NCI-H748 (cell line): Measurements from ENCODE around the gene PCNX1.
"Not testable (repeated sequence)": the region's sequence is repeated elsewhere in the genome, so short reads cannot be mapped to it uniquely, and the experiment has no call there.

ENCODE experiments used
- DNase-seq: peaks from one replicate; lab custom pipeline; 2025; ENCODE audit not compliant: unreplicated experiment; lab: John Stamatoyannopoulos, UW

Gene PCNX1

DNA sequence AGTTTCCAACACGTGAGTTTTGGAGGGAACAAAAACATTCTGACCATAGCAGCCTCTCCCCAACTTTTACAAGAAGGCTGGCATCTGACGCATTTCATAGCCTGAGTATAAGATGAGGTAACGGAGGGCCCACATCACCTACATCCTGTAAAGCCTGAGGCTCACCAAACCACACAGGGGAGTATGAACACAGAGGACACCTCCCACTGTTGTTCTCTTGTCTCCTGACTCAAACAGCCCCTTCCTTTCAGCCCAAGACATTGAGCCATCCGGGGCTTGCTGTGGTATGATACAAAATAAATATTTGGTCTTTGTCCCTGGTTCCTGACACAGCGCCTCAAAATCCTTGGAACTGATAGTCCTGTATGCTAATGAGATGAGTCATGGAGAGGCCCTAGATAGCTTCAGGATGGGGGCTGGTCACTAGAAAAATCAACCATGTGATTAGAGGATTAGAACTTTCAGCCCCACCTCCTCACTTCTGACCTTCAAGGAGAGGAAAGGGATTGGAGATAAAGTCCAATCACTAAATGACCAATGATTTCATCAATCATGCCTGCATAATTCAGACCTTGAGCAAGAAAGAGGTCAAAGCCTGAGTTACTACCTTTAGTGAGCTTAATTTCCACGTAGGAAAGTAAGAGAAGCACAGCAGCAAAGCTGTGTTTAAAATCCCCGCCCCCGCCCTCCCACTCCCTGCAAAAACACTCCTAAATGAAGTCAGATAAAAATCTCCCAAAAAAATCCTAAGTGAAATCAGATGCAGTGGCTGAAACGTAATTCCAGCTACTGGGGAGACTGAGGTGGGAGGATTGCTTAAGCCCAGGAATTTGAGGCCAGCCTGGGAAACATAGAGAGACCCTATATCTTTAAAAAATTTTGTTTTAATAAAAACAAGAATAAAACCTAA lies 236.4 kb downstream of the PCNX1 start:
- no peak for DNase-seq

GRCh38 chr14:71147335-71147734 lies 240.1 kb downstream of the PCNX1 start:
- not testable (repeated sequence) for DNase-seq

- no peak for DNase-seq
Observed at GRCh38 chr14:71148627-71149026, 241.4 kb downstream of the PCNX1 start.

DNA sequence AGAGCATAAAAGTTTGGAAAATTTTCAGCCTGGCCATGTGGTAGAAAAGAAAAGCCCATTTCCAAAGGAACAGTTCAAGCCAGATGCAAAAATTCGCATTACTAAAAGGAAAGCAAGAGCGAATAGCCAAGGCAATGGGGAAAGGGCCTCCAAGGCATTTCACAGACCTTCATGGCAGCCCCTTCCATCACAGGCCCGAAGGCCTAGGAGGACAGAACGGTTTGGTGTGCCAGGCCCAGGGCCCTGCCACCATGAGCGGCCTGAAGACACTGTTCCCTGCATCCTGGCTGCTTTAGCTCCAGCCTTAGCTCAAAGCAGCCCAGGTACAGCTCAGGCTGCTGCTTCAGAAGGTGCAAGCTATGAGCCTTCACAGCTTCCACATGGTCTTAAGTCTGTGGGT lies 243.5 kb downstream of the PCNX1 start:
- DNase-seq: no peak

DNA sequence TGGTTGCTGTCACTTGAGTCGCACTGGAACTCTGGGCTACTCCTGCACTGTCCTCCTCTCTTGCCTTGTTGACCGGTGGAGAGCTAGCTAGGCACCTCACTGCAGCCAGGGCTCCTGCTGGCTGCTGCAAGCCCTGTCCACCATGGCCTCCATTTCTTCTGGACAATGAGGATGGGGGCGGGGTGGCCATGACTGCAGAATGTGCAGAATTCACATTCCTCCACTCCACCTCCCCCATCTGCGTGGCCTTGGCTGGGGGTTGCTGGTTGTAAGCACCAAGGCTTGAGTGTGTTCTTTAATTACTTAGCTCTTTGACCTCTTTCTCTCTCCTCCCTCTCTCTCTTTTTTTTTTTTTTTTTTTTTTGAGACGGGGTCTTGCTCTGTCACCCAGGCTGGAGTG lies 248.5 kb downstream of the PCNX1 start:
- no peak for DNase-seq

GRCh38 chr14:71163050-71163841 lies 256.0 kb downstream of the PCNX1 start:
- DNase-seq: no peak

GRCh38 chr14:71163842-71164629 lies 256.8 kb downstream of the PCNX1 start:
- DNase-seq: no peak
